ENCODE results near the gene ZNF573.
"Not testable (repeated sequence)": the region's sequence is repeated elsewhere in the genome, so short reads cannot be mapped to it uniquely, and the experiment has no call there.

Gene ZNF573

DNA sequence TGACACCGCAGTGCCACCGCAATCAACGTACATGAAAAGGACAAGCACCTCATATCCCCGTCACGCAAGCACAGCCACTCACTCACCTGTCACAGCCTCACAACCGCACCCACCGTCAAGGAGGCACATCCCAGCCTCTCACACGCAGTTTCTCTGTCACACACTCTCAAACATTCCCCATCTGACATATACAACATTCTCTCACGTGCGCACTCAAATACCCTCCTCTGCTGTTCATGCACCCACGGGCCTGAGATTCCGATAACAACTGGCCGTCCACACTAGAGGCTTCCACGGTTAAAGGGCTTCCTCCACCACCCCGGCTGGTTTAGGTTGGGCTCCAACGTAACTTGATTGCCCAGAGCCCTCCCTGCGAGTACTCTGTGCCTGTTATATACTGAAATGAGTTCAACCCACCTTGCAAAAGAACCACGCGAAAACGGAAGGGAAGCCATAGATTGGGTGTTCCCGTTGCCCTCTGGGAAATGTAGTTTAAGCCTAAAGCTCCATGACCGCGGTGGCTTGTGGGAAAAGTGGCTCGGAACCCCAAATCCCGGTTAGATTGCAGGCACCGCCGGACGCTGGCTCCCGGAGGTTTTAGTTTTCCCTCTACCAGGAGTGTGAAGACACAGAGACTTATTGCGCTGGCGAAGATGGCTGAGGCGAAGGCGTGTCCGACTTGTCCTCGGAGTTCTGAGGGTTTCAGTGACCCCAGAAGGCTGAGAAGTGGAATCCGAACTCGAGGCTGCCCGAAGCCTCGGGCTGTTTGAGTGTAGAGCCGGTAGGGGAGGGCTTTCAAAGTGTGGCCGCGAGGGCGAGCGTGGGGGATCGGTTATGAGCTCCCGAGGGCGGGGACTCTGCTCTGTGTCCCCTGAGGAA lies at the start of gene ZNF573:
Gene ZNF573, minus strand, starts transcription at position 460 of the 879 bp plus-strand sequence. CDS start 5,857 bp downstream, outside the sequence.
- peak; percentile 96 for DNase-seq

DNA sequence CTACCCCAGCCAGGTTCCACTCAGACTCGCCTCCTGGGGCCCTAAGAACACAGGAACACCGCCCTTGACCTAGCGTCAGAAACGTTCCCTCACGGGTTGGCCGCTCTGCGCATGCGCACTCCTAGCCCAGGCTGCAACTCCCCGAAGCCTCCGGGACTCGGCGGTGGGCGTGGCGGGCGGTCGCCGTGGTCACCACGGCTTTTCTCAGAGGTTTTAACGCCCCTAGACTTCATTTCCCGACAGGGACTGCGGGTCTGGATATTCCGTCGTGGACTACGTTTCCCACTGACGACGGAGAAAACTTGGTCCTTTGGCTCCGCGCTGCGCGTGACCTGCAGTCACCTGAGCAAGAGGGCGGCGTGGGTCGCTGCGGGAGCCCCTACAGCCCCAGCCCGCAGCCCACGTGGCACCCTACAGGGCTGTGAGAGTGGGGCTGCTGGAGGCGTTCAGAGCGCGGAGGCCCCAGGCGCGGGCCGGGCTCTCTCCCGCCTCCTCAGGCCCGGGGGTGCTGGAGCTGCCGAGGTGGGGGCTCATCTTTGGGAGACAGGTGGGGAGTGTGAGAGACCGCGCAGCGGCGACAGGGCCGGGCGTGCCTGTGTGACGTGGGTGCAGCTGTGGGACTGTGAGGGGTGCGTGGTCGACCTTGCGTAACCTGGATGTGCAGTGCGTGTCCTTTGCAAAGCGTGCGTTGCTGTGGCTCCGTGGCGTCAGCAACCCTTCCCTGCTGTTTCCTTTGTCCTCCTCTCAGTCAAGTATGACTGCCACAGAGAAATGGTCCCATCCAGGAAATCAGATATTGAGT lies 38.0 kb upstream of the ZNF573 start:
- peak; percentile 84 for DNase-seq

DNA sequence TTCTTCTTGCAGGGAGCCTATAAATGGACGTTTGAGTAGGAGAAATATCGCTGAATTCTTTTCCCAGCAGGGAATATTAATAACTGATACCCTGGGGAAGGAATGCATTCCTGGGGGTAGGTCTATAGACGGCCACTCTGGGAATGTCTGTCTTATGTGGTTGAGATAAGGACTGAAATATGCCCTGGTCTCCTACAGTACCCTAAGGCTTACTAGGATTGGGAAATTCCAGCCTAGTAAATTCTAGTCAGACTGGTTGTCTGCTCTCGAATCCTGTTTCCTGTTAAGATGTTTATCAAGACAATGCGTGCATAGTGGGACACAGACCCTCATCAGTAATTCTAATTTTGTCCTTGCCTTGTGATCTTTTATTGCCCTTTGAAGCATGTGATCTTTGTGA lies 36.2 kb upstream of the ZNF573 start:
- DNase-seq = not testable (repeated sequence)

DNA sequence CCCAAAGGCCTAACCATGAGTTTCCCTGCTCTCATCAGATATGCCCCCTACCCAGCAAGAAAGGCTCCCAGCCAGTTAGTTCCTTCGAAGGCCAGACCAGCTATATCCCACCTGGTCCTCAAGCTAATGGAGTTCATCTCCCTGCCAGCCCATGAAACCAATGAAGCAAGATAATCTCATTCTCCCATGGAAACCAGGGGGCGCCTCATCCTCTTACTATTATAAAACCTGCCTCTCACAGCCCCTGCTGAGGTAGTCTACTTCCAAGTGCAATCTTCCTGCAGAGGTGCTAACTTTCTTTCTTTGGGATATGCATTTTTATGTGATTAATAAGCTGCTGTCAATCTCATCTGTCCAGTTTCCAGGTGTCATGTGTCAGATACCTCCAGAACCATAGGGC lies 34.0 kb upstream of the ZNF573 start:
- peak; percentile 13 for DNase-seq

DNA sequence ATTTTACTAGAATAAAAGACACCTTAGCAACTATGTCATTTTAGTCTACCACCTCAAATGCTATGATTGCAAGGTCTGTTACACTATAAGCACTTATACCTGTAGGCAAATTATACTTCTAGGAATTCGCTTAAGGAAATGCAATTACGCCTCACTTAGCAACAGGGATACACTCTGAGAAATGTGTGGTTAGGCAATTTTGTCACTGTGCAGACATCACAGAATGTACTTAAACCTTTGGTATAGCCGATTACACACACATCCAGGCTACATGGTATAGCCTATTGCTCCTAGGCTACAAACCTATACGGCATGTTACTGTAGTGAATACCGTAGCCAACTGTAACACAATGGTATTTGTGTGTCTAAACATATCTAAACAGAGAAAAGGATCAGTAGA lies 30.0 kb upstream of the ZNF573 start:
- DNase-seq = no peak

DNA sequence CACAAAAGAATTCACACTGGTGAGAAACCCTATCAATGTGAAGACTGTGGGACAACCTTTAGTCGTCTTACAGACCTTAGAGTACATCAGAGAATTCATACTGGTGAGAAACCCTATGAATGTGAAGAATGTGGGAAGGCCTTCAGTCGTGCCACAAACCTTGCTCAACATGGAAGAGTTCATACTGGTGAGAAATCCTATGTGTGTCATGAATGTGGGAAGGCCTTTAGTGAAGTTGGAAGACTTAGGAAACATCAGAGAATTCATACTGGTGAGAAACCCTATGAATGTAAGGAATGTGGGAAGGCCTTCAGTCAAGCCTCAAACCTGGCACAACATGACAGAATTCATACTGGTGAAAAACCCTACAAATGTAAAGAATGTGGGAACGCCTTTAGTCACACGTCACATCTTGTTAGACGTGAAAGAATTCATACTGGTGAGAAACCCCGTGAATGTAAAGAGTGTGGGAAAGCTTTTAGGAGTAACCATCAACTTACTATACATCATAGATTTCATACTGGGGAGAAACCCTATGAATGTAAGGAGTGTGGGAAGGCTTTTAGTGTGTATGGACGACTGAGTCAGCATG lies 24.0 kb upstream of the ZNF573 start:
- DNase-seq = no peak

DNA sequence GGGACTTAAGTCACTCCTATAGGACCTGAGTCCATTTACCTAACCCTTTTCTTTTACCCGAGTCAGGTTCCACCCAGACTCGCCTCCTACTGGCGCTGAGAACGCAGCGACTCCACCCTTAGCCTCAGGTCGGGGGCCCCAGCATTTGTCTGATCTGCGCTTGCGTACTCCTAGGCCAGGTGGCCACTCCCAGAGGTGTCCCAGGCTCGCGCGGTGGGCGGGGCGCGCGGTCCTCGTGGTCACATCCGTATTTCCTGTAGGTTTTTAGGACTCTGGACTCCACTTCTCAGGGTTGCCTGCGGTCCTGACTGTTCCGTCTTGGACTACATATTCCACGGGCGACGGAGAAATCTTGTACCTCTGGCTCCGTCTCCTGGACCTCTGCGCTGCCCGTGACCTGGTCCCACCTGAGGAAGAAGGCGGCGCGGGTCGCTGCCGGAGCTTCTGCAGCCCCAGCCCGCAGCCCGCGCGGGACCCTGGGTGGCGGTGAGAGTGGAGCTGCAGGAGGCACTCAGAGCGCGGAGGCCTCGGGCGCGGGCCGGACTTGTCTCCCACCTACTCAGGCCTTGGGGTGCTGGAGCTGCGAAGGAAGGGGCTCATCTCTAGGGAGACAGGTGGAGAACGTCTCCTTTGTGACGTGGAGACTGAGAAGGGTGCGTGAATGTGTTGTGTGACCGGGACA lies 11.0 kb upstream of the ZNF573 start:
- no peak for DNase-seq

DNA sequence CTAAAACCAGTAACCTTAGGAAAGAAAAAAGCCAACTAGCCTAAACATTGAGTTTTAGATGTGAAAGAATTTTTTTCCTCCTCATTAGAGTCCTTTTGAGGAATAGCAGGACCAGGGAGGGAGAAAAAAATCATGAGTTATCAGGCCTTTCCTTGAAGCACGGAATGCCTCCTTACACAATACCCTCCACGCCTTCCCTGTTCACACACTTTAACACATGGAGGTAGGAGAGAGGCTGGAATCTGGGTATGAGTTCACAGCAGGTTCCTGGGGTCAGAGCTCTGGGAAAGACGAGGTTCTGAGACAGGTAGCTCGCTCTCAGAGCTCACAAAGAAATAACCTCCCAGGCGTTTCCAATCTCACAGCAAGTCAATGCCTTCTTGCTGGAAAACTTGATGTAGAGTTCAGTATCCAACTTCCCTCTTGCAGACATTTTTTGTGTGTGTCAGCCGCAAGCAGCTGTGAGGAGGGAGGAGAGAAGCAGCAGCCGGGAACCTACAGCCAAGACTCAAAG lies 716 bp downstream of the ZNF573 start:
- DNase-seq = peak; percentile 32

DNA sequence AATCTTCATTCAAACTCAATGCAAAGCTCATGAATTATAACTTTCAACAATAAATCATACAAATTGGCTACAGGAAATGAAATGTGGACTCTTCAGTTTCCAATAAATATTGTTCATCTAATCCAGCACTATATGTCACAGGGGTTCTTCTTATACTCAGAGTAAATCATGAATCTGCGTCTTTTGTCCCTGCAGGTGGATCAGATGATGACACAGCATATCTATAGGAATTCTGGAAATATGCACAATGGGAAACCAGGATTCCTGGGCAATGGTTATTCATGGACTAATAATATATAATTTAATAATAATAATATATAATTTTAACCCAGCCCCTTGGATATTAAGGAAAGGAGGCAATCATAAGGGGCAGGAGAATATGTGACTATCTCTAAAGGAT lies 8.4 kb downstream of the ZNF573 start:
- no peak for DNase-seq

DNA sequence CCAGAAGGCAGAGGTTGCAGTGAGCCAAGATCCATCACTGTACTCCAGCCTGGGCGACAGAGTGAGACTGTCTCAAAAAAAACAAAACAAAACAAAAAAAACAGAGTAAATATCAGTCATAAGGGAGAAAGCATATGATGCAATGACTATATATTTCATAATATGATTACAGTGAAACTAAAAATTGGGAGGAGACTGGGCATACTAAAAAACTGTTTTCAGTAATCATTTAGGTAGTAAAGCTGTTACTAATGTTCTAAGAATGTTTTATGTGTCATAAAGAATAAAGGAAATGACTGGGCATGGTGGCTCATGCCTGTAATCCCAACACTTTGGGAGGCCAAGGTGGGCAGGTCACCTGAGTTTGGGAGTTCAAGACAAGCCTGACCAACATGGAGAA lies 15.9 kb downstream of the ZNF573 start:
- DNase-seq = no peak

DNA sequence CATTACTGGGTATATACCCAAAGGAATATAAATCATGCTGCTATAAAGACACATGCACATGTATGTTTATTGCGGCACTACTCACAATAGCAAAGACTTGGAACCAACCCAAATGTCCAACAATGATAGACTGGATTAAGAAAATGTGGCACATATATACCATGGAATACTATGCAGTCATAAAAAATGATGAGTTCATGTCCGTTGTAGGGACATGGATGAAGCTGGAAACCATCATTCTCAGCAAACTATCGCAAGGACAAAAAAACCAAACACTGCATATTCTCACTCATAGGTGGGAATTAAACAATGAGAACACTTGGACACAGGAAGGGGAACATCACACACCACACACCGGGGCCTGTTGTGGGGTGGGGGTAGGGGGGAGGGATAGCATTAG lies 21.7 kb downstream of the ZNF573 start:
- DNase-seq = not testable (repeated sequence)

DNA sequence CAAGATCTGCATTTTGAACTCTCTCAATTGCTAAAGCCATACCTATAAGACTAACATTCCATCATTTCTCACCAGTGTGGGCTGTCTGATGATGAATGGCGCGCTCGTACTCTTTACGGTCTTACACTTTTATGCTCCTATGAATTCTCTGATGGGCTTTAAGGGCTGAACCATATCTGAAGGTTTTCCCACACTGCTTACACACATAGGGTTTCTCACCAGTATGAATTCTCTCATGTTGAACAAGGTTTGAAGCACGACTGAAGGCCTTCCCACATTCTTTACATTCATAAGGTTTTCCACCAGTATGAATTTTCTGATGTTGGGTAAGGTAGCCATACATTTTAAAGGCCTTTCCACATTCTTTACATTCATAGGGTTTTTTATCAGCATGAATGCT lies 41.0 kb downstream of the ZNF573 start:
- DNase-seq = no peak

DNA sequence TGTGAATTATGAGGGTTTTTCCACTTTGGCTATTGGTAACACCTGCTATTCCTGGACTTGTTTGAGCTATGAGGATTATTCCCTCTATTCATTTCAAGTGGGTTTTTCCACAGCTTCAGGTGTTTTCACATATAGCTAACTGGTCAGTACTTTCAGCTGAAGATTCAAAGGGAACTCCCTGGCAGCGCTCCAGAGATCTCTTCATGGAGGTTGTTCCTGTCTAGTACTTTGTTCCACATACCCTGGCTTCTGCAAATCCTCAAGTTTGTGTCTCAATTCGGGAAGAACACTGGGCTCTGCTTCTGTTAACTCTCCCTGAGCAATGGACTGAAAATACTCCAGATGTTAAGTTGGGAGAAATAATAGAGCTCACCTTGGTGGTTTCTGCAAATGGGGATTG lies 54.2 kb downstream of the ZNF573 start:
- DNase-seq = no peak

DNA sequence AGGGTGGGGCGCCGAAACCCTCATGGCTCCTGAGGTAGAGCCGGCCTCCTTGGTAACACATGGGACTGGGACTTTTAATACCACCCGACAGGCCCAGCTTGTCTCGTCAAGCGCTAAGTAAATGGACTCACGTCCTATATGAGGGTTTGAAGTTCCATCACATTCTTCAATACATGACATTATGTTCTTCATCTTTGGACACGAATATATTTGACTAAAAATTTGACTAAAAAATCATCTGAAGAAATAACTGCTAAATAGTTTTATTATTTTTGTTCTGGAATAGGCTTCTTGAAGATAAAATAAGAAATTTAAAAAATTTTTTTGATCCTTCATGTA lies 59.5 kb downstream of the ZNF573 start:
- DNase-seq = no peak

DNA sequence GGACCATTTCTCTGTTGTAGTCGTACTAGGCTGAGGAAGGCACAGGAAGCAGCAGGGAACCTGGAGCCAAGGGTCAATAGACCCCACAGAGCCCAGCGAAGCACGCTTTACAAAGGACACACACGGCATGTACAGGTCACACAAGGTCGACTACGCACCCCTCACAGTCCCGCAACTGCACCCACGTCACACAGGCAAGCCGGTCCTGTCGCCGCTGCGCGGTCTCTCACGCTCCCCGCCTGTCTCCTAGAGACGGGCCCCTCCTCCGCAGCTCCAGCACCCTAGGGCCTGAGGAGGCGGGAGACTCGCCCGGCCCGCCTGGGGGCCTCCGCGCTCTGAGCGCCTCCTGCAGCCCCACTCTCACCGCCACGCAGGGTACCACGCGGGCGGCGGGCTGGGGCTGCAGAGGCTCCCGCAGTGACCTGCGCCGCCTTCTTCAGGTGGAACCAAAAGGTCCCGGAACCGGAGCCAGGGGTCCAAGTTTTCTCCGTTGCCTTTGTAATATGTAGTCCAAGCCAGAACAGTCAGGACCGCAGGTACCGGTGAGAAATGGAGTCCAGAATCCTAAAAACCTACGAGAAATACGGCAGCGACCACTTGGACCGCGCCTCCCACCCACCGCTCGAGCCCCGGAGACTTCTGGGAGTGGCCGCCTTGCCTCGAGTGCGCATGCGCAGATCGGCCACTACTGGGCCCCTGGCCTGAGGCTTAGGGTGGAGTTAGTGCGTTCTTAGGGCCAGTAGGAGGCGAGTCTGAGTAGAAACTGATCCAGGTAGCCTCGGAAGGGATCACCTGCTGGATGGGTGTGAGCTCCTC lies 60.1 kb downstream of the ZNF573 start, which contains the start of gene ZNF607:
Gene ZNF607, minus strand, starts transcription at position 651 of the 816 bp plus-strand sequence. CDS start 8,143 bp downstream, outside the sequence.
- peak; percentile 98 for DNase-seq

DNA sequence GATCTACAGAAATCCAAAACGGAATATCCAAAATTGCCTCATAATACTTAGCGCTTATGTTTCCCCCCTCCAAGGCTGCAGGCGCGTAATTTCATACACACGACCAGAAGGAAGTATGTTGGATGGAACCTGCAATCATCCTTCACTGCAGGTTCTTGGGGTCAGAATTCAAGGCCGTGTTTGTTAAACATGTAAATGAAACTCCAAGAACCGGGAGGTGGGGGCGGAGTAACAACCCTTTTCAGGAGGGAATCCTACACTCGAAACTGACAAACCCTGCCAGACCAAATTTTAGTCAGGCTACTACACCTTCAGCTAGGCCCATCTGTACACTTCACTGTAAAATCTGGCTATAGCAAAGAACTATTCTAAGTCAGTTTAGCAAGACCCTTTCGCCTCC lies 61.1 kb downstream of the ZNF573 start:
- peak; percentile 45 for DNase-seq

DNA sequence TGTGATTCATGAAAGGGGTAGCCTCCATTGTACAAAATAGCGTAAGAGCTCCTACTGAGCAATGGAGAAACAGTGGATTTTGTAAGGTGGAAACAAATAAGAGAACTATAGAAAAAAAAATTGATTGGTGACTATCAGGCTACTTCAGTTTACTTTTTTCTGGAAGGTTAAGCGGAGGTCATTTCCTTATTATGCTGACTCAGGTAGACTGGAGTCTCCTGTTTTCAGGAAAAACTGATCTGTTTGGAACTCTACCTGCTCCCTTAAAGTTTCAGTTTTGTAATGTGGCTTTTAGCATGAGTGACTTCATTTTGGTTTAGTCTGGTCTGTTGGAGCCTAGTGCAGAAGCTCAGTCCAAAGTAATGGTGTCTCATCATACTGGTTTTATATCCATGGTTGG lies 63.2 kb downstream of the ZNF573 start:
- DNase-seq = no peak

DNA sequence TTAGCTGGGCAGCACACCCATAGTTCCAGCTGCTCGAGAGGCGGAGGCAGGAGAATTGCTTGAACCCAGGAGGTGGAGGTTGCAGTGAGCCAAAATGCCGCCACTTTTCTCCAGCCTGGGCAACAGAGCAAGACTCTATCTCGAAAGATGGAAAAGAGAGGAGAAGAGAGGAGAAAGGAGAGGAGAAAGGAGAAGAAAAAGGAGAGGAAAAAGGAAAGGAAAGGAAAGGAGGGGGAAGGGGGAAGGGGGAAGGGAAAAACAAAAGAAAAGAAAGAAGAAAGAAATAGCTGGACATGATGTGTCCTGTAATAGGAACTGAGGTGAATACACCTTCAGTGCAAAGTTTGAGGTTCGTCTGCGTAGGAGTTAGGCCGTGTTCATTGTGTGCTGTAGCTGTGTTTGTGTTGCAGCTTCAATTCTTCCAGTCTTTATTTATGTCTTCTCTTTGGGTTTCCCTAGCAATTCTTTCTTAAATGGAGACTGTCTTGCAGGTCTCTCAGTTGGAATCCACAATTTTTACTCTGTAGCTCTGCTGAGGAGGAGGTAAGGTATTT lies 73.3 kb downstream of the ZNF573 start:
- no peak for DNase-seq

DNA sequence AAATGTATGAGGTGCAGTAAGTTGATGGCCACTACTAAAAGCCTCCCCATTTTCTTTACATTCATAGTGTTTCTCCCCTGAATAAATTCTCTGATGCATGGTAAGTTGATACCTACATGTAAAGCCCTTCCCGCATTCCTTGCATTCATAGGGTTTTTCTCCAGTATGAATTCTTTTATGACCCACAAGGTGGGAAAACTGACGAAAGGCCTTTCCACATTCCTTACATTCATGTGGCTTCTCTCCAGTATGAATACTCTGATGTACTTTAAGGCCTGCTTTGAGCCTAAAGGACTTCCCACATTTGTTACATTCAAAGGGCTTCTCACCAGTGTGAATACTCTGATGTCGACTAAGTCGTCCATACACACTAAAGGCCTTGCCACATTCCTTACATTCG lies 80.3 kb downstream of the ZNF573 start:
- DNase-seq = no peak

DNA sequence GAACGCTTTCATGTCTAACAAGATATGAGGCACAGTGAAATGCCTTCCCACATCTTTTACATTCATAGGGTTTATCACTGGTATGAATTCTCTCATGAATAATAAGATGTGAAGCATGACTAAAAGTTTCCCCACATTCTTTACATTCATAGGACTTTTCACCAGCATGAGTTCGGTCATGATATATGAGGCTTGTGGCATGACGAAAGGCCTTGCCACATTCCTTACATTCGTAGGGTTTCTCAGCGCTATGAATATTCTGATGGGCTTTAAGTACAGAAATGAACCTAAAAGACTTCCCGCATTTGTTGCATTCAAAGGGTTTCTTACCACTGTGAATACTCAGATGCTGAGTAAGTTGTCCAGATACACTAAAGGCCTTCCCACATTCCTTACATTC lies 81.2 kb downstream of the ZNF573 start:
- DNase-seq = no peak

DNA sequence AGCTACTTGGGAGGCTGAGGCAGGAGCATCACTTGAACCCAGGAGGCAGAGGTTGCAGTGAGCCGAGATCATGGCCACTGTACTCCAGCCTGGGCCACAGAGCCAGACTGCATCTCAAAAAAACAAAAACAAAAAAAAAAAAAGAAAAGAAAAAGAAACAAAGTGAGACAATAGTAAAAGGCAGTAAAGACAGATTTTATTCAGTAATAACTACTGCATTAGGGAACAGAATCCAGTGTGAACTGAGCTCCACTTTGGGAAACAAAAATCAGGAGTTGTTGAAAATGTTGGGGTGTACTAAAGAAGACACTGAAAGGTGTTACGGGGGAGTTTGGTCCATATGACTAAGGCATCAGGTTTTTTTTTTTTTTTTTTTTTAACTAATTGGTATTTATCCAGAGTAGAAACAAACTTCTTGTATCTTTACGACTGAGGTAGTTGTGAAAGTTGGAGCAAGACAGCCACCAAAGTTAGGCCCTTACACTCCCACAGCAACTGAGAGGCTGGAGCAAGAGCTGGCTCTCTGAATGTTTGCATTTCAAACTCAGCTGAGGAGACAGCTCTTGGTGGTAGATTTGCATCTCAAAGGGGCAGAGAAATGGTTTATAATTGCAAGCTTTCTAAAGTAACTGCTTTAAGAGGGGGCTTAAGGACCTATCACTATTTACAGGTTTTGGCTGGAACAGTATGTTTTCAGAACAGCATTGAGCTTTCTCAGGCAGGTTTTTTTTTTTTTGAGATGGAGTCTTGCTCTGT lies 84.1 kb downstream of the ZNF573 start:
- no peak for DNase-seq
